ENCODE measurements around the gene MPPED1. TPM values are rescaled to one million over a fixed set of nuclear protein-coding genes. Genes with fewer than 3 reads are reported as not detected.

The MPPED1 gene
- total and polyA plus RNA-seq, 4 donors: 0.89 to 6.5 (median 4.1) TPM

DNA sequence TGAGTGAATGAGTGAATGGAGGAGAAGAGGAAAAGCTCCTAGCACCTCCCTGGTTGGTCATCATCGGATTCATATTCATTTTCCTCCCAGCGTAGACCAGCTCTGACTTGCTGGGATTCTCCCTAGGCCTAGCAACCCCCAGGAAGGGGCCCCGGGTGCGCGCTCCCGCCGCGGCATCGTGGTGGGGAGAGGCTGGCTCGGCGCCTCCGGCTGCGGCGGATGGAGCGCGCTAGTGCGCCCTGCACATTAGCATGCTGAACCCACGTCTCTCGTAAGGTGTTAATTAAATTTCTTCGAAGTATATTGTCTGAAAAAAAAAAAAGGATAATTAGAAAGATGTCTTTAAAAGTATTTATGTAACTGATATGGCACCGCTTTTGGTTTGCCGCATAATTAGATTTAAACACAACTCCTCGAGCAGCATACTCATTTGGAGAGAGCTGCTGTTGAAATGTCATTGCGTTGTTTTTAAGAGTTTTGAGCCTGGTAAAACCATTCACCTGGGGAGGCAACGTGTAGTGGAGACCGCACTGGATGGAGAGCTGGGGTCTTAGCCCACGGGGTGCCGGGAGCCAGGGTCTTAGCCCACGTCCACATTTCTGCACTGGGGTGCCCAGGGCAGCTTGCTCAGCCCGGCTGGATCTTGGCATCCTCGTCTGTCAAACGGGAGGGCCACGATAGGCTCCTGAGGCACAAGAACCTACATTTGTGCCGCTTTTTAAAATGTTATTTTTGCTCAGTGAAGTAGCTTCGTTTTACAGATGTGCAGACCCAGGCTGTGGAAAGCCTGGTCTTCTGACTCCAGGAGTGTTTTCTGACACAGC is 21.8 kb downstream of the MPPED1 start:
- WGBS: 91% methylated on average over 35 of the region's 35 CpGs
- DNase-seq (ENCODE audit: low spot score): no peak

More for the DNA sequence above, 21.8 kb downstream of the MPPED1 start:
- TF ChIP-seq TAF1 (conservative IDR thresholded peaks at IDR 0.05): no peak
- TF ChIP-seq, protein P1, sequence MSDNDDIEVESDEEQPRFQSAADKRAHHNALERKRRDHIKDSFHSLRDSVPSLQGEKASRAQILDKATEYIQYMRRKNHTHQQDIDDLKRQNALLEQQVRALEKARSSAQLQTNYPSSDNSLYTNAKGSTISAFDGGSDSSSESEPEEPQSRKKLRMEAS (IDR thresholded peaks at IDR 0.05): no peak
- TF ChIP-seq, protein P2, sequence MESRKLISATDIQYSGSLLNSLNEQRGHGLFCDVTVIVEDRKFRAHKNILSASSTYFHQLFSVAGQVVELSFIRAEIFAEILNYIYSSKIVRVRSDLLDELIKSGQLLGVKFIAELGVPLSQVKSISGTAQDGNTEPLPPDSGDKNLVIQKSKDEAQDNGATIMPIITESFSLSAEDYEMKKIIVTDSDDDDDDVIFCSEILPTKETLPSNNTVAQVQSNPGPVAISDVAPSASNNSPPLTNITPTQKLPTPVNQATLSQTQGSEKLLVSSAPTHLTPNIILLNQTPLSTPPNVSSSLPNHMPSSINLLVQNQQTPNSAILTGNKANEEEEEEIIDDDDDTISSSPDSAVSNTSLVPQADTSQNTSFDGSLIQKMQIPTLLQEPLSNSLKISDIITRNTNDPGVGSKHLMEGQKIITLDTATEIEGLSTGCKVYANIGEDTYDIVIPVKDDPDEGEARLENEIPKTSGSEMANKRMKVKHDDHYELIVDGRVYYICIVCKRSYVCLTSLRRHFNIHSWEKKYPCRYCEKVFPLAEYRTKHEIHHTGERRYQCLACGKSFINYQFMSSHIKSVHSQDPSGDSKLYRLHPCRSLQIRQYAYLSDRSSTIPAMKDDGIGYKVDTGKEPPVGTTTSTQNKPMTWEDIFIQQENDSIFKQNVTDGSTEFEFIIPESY (IDR thresholded peaks at IDR 0.05): no peak
- no peak for TF ChIP-seq SP1 (IDR thresholded peaks at IDR 0.05)
- no peak for TF ChIP-seq GABPA (IDR thresholded peaks at IDR 0.05 in 1 of 2, conservative IDR thresholded peaks at IDR 0.05 in 1 of 2)
- no peak for TF ChIP-seq NR2F2 (IDR thresholded peaks at IDR 0.05)
- TF ChIP-seq, protein P3, sequence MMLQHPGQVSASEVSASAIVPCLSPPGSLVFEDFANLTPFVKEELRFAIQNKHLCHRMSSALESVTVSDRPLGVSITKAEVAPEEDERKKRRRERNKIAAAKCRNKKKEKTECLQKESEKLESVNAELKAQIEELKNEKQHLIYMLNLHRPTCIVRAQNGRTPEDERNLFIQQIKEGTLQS (IDR thresholded peaks at IDR 0.05): no peak
- TF ChIP-seq HNF4A (conservative IDR thresholded peaks at IDR 0.05): no peak
- no peak for TF ChIP-seq FOXA2 (IDR thresholded peaks at IDR 0.05)
- TF ChIP-seq, protein P4, sequence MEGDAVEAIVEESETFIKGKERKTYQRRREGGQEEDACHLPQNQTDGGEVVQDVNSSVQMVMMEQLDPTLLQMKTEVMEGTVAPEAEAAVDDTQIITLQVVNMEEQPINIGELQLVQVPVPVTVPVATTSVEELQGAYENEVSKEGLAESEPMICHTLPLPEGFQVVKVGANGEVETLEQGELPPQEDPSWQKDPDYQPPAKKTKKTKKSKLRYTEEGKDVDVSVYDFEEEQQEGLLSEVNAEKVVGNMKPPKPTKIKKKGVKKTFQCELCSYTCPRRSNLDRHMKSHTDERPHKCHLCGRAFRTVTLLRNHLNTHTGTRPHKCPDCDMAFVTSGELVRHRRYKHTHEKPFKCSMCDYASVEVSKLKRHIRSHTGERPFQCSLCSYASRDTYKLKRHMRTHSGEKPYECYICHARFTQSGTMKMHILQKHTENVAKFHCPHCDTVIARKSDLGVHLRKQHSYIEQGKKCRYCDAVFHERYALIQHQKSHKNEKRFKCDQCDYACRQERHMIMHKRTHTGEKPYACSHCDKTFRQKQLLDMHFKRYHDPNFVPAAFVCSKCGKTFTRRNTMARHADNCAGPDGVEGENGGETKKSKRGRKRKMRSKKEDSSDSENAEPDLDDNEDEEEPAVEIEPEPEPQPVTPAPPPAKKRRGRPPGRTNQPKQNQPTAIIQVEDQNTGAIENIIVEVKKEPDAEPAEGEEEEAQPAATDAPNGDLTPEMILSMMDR (IDR thresholded peaks at IDR 0.05; ENCODE audit: low read depth, low read length, missing input control): no peak
- TF ChIP-seq FOXA1 (IDR thresholded peaks at IDR 0.05): no peak
- TF ChIP-seq, protein P5, sequence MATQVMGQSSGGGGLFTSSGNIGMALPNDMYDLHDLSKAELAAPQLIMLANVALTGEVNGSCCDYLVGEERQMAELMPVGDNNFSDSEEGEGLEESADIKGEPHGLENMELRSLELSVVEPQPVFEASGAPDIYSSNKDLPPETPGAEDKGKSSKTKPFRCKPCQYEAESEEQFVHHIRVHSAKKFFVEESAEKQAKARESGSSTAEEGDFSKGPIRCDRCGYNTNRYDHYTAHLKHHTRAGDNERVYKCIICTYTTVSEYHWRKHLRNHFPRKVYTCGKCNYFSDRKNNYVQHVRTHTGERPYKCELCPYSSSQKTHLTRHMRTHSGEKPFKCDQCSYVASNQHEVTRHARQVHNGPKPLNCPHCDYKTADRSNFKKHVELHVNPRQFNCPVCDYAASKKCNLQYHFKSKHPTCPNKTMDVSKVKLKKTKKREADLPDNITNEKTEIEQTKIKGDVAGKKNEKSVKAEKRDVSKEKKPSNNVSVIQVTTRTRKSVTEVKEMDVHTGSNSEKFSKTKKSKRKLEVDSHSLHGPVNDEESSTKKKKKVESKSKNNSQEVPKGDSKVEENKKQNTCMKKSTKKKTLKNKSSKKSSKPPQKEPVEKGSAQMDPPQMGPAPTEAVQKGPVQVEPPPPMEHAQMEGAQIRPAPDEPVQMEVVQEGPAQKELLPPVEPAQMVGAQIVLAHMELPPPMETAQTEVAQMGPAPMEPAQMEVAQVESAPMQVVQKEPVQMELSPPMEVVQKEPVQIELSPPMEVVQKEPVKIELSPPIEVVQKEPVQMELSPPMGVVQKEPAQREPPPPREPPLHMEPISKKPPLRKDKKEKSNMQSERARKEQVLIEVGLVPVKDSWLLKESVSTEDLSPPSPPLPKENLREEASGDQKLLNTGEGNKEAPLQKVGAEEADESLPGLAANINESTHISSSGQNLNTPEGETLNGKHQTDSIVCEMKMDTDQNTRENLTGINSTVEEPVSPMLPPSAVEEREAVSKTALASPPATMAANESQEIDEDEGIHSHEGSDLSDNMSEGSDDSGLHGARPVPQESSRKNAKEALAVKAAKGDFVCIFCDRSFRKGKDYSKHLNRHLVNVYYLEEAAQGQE (IDR thresholded peaks at IDR 0.05): no peak
- Histone ChIP-seq H3K4me1 (ENCODE audit: control insufficient read depth in 4 of 4, insufficient read depth in 4 of 4, low read length in 3 of 4) (peaks cover 5 to 15% (median 11%) of the 10 kb centered on the region in 4 donors), H3K9me3 (ENCODE audit: control insufficient read depth in 4 of 4, low read length in 3 of 4) (no peaks in the 10 kb centered on the region), H3K36me3 (ENCODE audit: control insufficient read depth in 4 of 4, insufficient read depth in 3 of 4, low read depth in 1 of 4, low read length in 3 of 4) (no peaks in the 10 kb centered on the region), H3K4me3 (ENCODE audit: low read depth in 1 of 3, low read length in 3 of 3) (no peak overlapping the region), H3K27me3 (ENCODE audit: control insufficient read depth in 4 of 4, insufficient read depth in 4 of 4, low read length in 3 of 4) (no peaks in the 10 kb centered on the region), H3K27ac (ENCODE audit: low read depth in 1 of 2, low read length in 2 of 2) (no peak overlapping the region), H3K9ac (ENCODE audit: low read depth in 1 of 2, low read length in 2 of 2) (no peak overlapping the region)

Measured in liver (tissue), 9 donors.